PC-9 (cell line): ENCODE measurements around the gene PDE4D.

Experiments used
- EZH2 ChIP-seq: fragments of 200-600 bp; sonication (generic); IDR thresholded peaks from 2 replicates; pipeline ENCODE4 v1.8.0; 2017; ENCODE audit warnings: antibody characterized with exemption, low read depth
- TF ChIP-seq, protein P1 (sequence below): fragments of 200-600 bp; sonication (generic); conservative IDR thresholded peaks from 2 replicates; pipeline ENCODE4 v1.6.1; 2017; ENCODE audit warnings: mixed run types, antibody characterized with exemption, mild to moderate bottlenecking, moderate library complexity

DNA sequence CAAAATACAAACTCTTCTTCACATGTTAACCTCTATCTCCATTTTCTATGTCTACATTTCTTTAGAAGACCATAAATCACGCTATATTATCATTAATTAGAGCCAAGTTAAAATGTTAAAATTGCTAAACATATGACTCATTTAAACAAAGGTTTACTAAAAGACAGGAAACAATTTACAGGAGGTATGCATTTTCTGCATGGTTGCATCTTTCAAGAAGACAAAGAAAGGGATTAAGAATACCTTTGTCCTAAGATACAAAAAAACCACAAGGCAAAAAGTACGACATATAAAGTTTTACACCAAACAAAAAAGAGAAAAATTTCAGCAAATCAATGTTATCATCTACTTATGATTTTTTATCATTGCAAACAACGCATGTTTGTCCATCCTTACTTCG is 324.4 kb downstream of the PDE4D start:
- no peak for TF ChIP-seq EZH2
- TF ChIP-seq, protein P1, sequence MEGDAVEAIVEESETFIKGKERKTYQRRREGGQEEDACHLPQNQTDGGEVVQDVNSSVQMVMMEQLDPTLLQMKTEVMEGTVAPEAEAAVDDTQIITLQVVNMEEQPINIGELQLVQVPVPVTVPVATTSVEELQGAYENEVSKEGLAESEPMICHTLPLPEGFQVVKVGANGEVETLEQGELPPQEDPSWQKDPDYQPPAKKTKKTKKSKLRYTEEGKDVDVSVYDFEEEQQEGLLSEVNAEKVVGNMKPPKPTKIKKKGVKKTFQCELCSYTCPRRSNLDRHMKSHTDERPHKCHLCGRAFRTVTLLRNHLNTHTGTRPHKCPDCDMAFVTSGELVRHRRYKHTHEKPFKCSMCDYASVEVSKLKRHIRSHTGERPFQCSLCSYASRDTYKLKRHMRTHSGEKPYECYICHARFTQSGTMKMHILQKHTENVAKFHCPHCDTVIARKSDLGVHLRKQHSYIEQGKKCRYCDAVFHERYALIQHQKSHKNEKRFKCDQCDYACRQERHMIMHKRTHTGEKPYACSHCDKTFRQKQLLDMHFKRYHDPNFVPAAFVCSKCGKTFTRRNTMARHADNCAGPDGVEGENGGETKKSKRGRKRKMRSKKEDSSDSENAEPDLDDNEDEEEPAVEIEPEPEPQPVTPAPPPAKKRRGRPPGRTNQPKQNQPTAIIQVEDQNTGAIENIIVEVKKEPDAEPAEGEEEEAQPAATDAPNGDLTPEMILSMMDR = no peak
